H1 (cell line): ENCODE results near the gene AP2A1. TPM values are rescaled to one million over a fixed set of nuclear protein-coding genes. Genes with fewer than 3 reads are reported as not detected.

Experiments used
- CEBPB ChIP-seq: IDR thresholded peaks from 2 replicates; pipeline ENCODE4 v1.6.1; 2012; ENCODE audit warnings: low read depth, low read length
- CHD1 ChIP-seq: IDR thresholded peaks from 2 replicates; pipeline ENCODE4 v1.6.1; 2012; ENCODE audit warnings: low read depth, low read length, improper control_type of control experiment
- CHD7 ChIP-seq: fragments of 300-600 bp; sonication (generic); IDR thresholded peaks from 2 replicates; pipeline ENCODE4 v1.7.1; 2012; ENCODE audit warnings: low read length, moderate library complexity, mild to moderate bottlenecking, inconsistent platforms; ENCODE audit not compliant: insufficient replicate concordance
- SIX5 ChIP-seq: IDR thresholded peaks from 2 replicates; pipeline ENCODE4 v1.6.1; 2011; ENCODE audit warnings: mild to moderate bottlenecking, low read depth, low read length
- polyA plus RNA-seq, 7 experiments: library from polyadenylated mRNA; depleted of rRNA in 3 of 7; stranded (reverse) in 5 of 7; unstranded in 2 of 7; fragments of >200 nt in 5 of 7; fragments of 200-250 nt in 2 of 7; gene quantifications; 1 replicate in 5 of 7; 2 replicates in 1 of 7; 4 replicates in 1 of 7; pipeline versions ENCODE4 v1.2.1 to v1.2.3, GENCODE V29; 2011 to 2013; ENCODE audit warnings: missing spikeins in 2 of 7, mixed read lengths in 2 of 7
- total RNA-seq: library from RNA; stranded (reverse); fragmentation: NEBNext Ultra II Directional; extraction: Animal tissue kit (Norgen Biotek cat#: 25700); gene quantifications from 2 replicates; pipeline ENCODE4 v1.2.1, GENCODE V29; 2021

Gene AP2A1
- total and polyA plus RNA-seq, 2 of the 8 experiments (the other 6 are each of a cell fraction or from before 2014, with no cell fraction given): 105 to 106 TPM

GRCh38 chr19:49811328-49811727 is 44.5 kb downstream of the AP2A1 start (continued):
- TF ChIP-seq CHD7 (no peak), CEBPB (0 out of 2 replicates have a peak, but pooled peaks have one; percentile 36), CHD1 (no peak), SIX5 (no peak; the same call in 1 of the 2 replicates)
